ENCODE measurements around the gene METTL15. TPM values are rescaled to one million over a fixed set of nuclear protein-coding genes. Genes with fewer than 3 reads are reported as not detected.

The METTL15 gene
- total RNA-seq, 1 donor from 2014 or later: 10.3 TPM

DNA sequence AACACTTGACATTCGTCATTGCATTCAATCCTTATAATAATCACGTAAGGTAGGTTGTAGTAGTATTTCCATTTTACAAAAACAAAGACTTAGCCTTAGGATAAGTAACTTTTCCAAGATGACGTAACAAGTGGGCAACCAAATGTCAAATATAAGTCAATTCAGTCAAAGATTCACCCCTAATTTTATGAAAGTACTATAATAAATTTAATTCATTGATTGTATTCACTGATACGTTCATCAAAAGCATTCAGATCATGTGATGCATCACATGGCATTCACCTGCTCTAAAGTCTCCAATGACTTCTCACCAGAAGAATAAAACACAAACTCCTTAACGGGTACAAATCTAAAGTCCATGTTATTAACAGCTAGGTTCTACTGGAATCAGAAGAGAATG is 2.3 kb upstream of the METTL15 start:
- Mint-ChIP-seq H3K36me3 (ENCODE audit: low read depth) (no peaks in the 10 kb centered on the region), H3K4me1 (ENCODE audit: low read depth) (peaks cover 52% of the 10 kb centered on the region), H3K9me3 (ENCODE audit: low read depth) (no peaks in the 10 kb centered on the region), H3K27me3 (ENCODE audit: low read depth) (no peaks in the 10 kb centered on the region), H3K4me3 (ENCODE audit: unreplicated experiment) (no peak overlapping the region), H3K27ac (ENCODE audit: unreplicated experiment) (no peak overlapping the region)
- no peak for DNase-seq (ENCODE audit: low spot score)
- TF ChIP-seq CTCF (IDR thresholded peaks at IDR 0.05): no peak

DNA sequence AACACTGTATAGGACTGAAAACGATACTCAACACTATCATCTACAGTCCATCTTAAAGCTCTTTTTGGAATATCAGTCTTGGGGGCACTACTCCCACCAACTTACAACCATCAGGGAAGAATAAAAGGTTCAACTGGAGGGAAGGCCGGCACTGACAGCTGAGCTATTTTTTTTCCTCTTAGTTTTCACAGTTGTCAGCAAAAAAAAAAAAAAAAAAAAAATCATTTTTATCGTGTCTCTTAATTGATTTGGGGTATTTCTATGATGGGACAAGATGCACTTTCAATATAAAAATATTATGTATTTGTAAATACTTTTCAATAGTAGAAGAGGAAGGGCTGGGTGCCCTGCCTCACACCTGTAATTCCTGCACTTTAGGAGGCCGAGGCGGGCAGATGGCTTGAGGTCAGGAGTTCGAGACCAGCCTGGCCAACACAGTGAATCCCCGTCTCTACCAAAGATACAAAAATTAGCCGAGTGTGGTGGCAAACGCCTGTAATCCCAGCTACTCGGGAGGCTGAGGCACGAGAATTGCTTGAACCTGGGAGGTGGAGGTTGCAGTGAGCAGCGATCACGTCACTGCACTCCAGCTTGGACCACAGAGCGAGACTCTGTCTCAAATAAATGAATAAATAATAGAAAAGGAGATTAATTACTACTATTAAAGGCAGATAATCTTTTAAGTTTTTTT is 1.7 kb upstream of the METTL15 start:
- Mint-ChIP-seq H3K4me1 (ENCODE audit: low read depth) (peaks cover 56% of the 10 kb centered on the region), H3K27ac (ENCODE audit: unreplicated experiment) (no peak overlapping the region), H3K9me3 (ENCODE audit: low read depth) (no peaks in the 10 kb centered on the region), H3K4me3 (ENCODE audit: unreplicated experiment) (peak overlapping the region; percentile 95), H3K36me3 (ENCODE audit: low read depth) (no peaks in the 10 kb centered on the region), H3K27me3 (ENCODE audit: low read depth) (no peaks in the 10 kb centered on the region)
- TF ChIP-seq CTCF (IDR thresholded peaks at IDR 0.05): no peak
- peak; percentile 36 for DNase-seq (ENCODE audit: low spot score)

DNA sequence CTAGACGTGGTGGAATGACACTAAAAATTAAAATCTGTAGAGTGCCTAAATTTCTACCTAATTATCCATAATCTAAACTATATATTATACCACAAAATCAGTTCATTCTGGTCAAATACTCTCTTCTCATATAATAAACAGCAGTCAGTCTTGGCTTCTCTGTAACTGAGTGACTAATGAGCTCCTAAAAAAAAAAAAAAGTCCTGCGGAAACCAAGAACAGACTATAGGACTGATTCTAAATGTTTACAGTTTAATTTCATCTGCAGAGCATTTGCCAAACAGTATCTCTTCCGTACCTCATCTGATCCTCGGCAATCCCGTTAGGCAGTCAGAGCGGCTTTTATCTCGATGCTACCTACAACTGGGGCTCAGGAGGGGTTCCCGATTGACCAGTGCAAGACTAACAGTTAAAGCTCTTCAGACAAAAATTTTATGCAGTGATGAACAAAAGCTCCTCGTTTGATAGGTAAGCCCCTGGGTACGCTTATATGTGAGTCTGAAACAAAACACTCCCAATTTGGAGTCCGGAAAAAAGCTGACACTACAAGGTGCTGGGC is 918 bp upstream of the METTL15 start:
- no peak for DNase-seq (ENCODE audit: low spot score)
- no peaks in the 10 kb centered on the region for H3K36me3 Mint-ChIP-seq (ENCODE audit: low read depth)
- H3K4me3 Mint-ChIP-seq (ENCODE audit: unreplicated experiment): peak overlapping the region; percentile 95
- TF ChIP-seq CTCF (IDR thresholded peaks at IDR 0.05): peak; percentile 10
- no peaks in the 10 kb centered on the region for H3K9me3 Mint-ChIP-seq (ENCODE audit: low read depth)
- H3K27me3 Mint-ChIP-seq (ENCODE audit: low read depth): no peaks in the 10 kb centered on the region
- peak overlapping the region; percentile 99 for H3K27ac Mint-ChIP-seq (ENCODE audit: unreplicated experiment)
- H3K4me1 Mint-ChIP-seq (ENCODE audit: low read depth): peaks cover 55% of the 10 kb centered on the region

DNA sequence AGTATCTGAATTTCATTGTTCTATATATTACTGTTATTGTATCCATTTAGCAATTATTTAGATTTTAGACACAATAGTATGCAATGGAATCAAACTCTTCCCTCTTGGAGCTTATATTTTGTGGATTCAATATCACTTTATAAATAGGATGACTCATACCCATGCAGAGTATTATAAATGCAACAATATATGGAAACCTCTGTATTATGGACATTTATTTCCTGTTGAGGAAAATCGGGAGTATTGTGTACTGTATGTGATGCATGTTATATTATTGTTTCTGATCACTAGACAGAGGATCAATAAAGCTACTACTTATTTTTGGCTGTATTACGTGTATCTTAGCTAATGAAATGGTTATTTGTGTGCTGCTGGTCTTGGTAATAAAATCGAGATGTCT is 770 bp downstream of the METTL15 start:
- TF ChIP-seq CTCF (IDR thresholded peaks at IDR 0.05): no peak
- Mint-ChIP-seq H3K27me3 (ENCODE audit: low read depth) (no peaks in the 10 kb centered on the region), H3K27ac (ENCODE audit: unreplicated experiment) (peak overlapping the region; percentile 99), H3K36me3 (ENCODE audit: low read depth) (no peaks in the 10 kb centered on the region), H3K9me3 (ENCODE audit: low read depth) (no peaks in the 10 kb centered on the region), H3K4me1 (ENCODE audit: low read depth) (peaks cover 52% of the 10 kb centered on the region), H3K4me3 (ENCODE audit: unreplicated experiment) (peak overlapping the region; percentile 95)
- no peak for DNase-seq (ENCODE audit: low spot score)

DNA sequence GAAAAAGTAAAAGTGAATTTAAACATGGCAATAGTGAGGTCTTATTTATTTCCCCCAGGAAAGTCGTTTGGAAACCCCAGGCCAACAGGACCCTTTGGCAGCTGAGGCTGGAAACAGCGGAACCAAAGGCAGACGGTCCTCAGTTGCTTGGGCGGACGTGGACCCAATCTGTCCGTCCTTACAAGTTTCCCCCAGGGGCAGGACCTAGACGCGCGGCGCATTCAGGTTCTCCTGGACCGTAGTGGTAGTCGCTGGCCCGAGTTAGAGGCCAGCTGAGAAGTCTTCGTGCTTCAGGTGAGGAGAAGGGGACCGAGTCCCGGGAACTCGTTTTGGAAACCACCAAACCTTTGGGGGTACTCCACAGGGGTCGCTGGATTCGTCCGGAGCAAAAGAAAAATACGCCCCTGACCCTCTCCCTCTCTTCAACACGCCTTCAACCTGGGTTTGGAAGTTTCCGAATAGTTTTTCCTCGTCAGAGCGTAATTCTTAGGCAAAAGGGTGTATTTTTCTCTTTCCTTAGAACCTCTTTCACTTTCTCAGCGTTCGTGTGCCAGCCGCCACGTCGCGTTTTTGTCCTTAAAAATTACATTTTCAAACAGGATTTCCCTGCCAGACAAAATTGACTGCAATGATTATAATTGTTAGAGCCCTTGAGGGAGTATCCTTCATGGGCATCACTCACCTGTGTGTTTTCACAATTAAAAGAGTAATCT is 2.1 kb downstream of the METTL15 start:
- peak; percentile 20 for TF ChIP-seq CTCF (IDR thresholded peaks at IDR 0.05)
- no peaks in the 10 kb centered on the region for H3K27me3 Mint-ChIP-seq (ENCODE audit: low read depth)
- H3K9me3 Mint-ChIP-seq (ENCODE audit: low read depth): no peaks in the 10 kb centered on the region
- no peaks in the 10 kb centered on the region for H3K36me3 Mint-ChIP-seq (ENCODE audit: low read depth)
- DNase-seq (ENCODE audit: low spot score): peak; percentile 75
- H3K4me1 Mint-ChIP-seq (ENCODE audit: low read depth): peaks cover 52% of the 10 kb centered on the region
- H3K27ac Mint-ChIP-seq (ENCODE audit: unreplicated experiment): peak overlapping the region; percentile 99
- H3K4me3 Mint-ChIP-seq (ENCODE audit: unreplicated experiment): peak overlapping the region; percentile 89
